GM19467 (cell line): ENCODE measurements around the gene KIF16B.
"Not testable (repeated sequence)": the region's sequence is repeated elsewhere in the genome, so short reads cannot be mapped to it uniquely, and the experiment has no call there.

Source experiments
- ATAC-seq: cut with Tn5 transposase; IDR thresholded peaks from one replicate; pipeline ENCODE4 v1.9.1; 2021; ENCODE audit warnings: mild to moderate bottlenecking, moderate library complexity; ENCODE audit not compliant: unreplicated experiment

The KIF16B gene

GRCh38 chr20:16528078-16528477, 45.2 kb downstream of the KIF16B start:
- no peak for ATAC-seq

GRCh38 chr20:16527438-16527837, 45.8 kb downstream of the KIF16B start:
- ATAC-seq = no peak

- no peak for ATAC-seq
Measured at GRCh38 chr20:16526433-16527380, 46.5 kb downstream of the KIF16B start.

- not testable (repeated sequence) for ATAC-seq
Measured at GRCh38 chr20:16522651-16523050, 50.6 kb downstream of the KIF16B start.

GRCh38 chr20:16520154-16520553, 53.1 kb downstream of the KIF16B start:
- ATAC-seq = no peak

GRCh38 chr20:16519673-16520072, 53.6 kb downstream of the KIF16B start:
- ATAC-seq = not testable (repeated sequence)

- no peak for ATAC-seq
Measured at GRCh38 chr20:16518784-16519084, 54.5 kb downstream of the KIF16B start.

GRCh38 chr20:16517946-16518783, 55.1 kb downstream of the KIF16B start:
- no peak for ATAC-seq

GRCh38 chr20:16516794-16517193, 56.5 kb downstream of the KIF16B start:
- ATAC-seq = no peak

- ATAC-seq = no peak
Measured at GRCh38 chr20:16515046-16515445, 58.2 kb downstream of the KIF16B start.

GRCh38 chr20:16514140-16514539, 59.1 kb downstream of the KIF16B start:
- no peak for ATAC-seq

- ATAC-seq = no peak
Measured at GRCh38 chr20:16505894-16506293, 67.4 kb downstream of the KIF16B start.

GRCh38 chr20:16501301-16501700, 71.9 kb downstream of the KIF16B start:
- ATAC-seq = no peak

GRCh38 chr20:16500197-16500596, 73.1 kb downstream of the KIF16B start:
- no peak for ATAC-seq

GRCh38 chr20:16498526-16499253, 74.6 kb downstream of the KIF16B start:
- ATAC-seq = no peak

- no peak for ATAC-seq
Measured at GRCh38 chr20:16497896-16498295, 75.4 kb downstream of the KIF16B start.

GRCh38 chr20:16493486-16493885, 79.8 kb downstream of the KIF16B start:
- no peak for ATAC-seq

GRCh38 chr20:16491294-16491905, 81.8 kb downstream of the KIF16B start:
- ATAC-seq = no peak

- ATAC-seq = no peak
Measured at GRCh38 chr20:16490696-16491095, 82.6 kb downstream of the KIF16B start.

- no peak for ATAC-seq
Measured at GRCh38 chr20:16488616-16489015, 84.6 kb downstream of the KIF16B start.

- ATAC-seq = no peak
Measured at GRCh38 chr20:16488086-16488485, 85.2 kb downstream of the KIF16B start.
